H1 (cell line): ENCODE measurements around the gene IFT172.

Source experiments
- ATF2 ChIP-seq: IDR thresholded peaks from 2 replicates; pipeline ENCODE4 v1.6.1; 2012; ENCODE audit warnings: low read length, inconsistent platforms
- CTCF ChIP-seq, 3 experiments: IDR thresholded peaks; 1 replicate in 2 of 3; 2 replicates in 1 of 3; pipeline versions ENCODE4 v1.5.1 to v1.6.1; 2011; ENCODE audit warnings: low read length in 3 of 3, mild to moderate bottlenecking in 3 of 3, inconsistent platforms in 2 of 3, low read depth in 1 of 3, moderate library complexity in 1 of 3; ENCODE audit not compliant: insufficient read depth in 1 of 3; ENCODE audit errors: control extremely low read depth in 1 of 3
- EP300 ChIP-seq, 2 experiments: IDR thresholded peaks; 1 replicate in 1 of 2; 2 replicates in 1 of 2; pipeline ENCODE4 v1.6.1; 2011 to 2012; ENCODE audit warnings: low read depth in 2 of 2, low read length in 2 of 2, mild to moderate bottlenecking in 2 of 2, borderline replicate concordance in 1 of 2, inconsistent platforms in 1 of 2, moderate library complexity in 1 of 2
- POLR2A ChIP-seq, 2 experiments: IDR thresholded peaks; 1 replicate in 1 of 2; 2 replicates in 1 of 2; pipeline ENCODE4 v1.6.1; 2011; ENCODE audit warnings: low read depth in 2 of 2, low read length in 2 of 2, mild to moderate bottlenecking in 2 of 2; ENCODE audit errors: control extremely low read depth in 1 of 2
- POLR2AphosphoS5 ChIP-seq: IDR thresholded peaks from 2 replicates; pipeline ENCODE4 v1.6.1; 2011; ENCODE audit warnings: low read depth, low read length
- SP1 ChIP-seq: IDR thresholded peaks from 2 replicates; pipeline ENCODE4 v1.6.1; 2011; ENCODE audit warnings: low read depth, low read length

DNA sequence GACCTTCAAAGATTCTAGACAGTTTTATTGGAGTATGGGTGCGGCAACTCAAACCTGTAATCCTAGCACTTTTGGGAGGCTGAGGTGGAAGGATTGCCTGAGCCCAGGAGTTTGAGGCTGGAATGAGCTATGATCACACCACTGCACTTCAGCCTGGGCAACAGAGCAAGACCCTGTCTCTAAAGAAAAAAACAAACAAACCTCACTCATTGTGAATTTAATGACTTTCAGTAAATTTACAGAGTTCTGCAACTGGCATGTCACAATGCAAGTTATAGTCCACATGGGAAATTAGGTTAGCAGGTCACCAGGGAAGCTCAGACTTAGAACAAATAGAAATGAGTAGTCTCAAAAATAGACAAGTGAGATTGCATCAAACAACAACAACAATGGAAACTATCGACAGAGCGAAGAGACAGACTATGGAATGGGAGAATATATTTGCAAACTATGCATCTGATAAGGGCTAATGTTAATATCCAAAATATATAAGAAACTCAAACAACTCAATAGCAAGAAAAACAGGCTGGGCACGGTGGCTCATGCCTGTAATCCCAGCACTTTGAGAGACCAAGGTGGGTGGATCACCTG is 67.8 kb downstream of the IFT172 start:
- TF ChIP-seq POLR2AphosphoS5 (no peak), POLR2A (IDR thresholded peaks at IDR 0.05; ENCODE audit: control extremely low read depth in 1 of 2, low read depth in 2 of 2, low read length in 2 of 2) (no peak), CTCF (IDR thresholded peaks at IDR 0.05; ENCODE audit: control extremely low read depth in 1 of 3, insufficient read depth in 1 of 3, low read depth in 1 of 3, low read length in 3 of 3) (no peak), ATF2 (no peak), SP1 (no peak), EP300 (IDR thresholded peaks at IDR 0.05; ENCODE audit: borderline replicate concordance in 1 of 2, low read depth in 2 of 2, low read length in 2 of 2) (no peak)
